Smooth muscle cell (in vitro differentiated cells): ENCODE measurements around the gene ALOX5. TPM values are rescaled to one million over a fixed set of nuclear protein-coding genes. Genes with fewer than 3 reads are reported as not detected.

Source experiments
- DNase-seq: peaks from one replicate; lab custom pipeline; 2025; ENCODE audit not compliant: unreplicated experiment; lab: John Stamatoyannopoulos, UW
- H2AFZ ChIP-seq: fragments of 200-600 bp; sonication (generic); 2 replicates; pipeline ENCODE4 v1.6.0; 2016; ENCODE audit warnings: antibody characterized with exemption, low read depth, mild to moderate bottlenecking
- H3F3A ChIP-seq: fragments of 200-600 bp; sonication (generic); 2 replicates; pipeline ENCODE4 v1.6.0; 2017; ENCODE audit warnings: antibody characterized with exemption, low read depth
- H3K27ac ChIP-seq: fragments of 200-600 bp; sonication (generic); 2 replicates; pipeline ENCODE4 v1.5.1; 2016; ENCODE audit warnings: low read depth, mild to moderate bottlenecking
- H3K27me3 ChIP-seq: fragments of 200-600 bp; sonication (generic); 2 replicates; pipeline ENCODE4 v1.6.1; 2016; ENCODE audit warnings: low read depth, mild to moderate bottlenecking
- H3K36me3 ChIP-seq: fragments of 200-600 bp; sonication (generic); 2 replicates; pipeline ENCODE4 v1.5.1; 2016; ENCODE audit warnings: low read depth
- H3K4me1 ChIP-seq: fragments of 200-600 bp; sonication (generic); 2 replicates; pipeline ENCODE4 v1.5.1; 2016; ENCODE audit warnings: low read depth
- H3K4me2 ChIP-seq: fragments of 200-600 bp; sonication (generic); 2 replicates; pipeline ENCODE4 v1.6.0; 2016; ENCODE audit warnings: mild to moderate bottlenecking
- H3K4me3 ChIP-seq: fragments of 200-600 bp; sonication (generic); 2 replicates; pipeline ENCODE4 v1.5.1; 2016; ENCODE audit warnings: mild to moderate bottlenecking
- H3K79me2 ChIP-seq: fragments of 200-600 bp; sonication (generic); 2 replicates; pipeline ENCODE4 v1.6.0; 2016; ENCODE audit warnings: low read depth, mild to moderate bottlenecking
- H3K9ac ChIP-seq: fragments of 200-600 bp; sonication (generic); 2 replicates; pipeline ENCODE4 v1.6.0; 2016; ENCODE audit warnings: low read depth
- H3K9me3 ChIP-seq: fragments of 200-600 bp; sonication (generic); replicated peaks from 2 replicates; pipeline ENCODE4 v1.5.1; 2016; ENCODE audit warnings: low read depth
- H4K20me1 ChIP-seq: fragments of 200-600 bp; sonication (generic); 2 replicates; pipeline ENCODE4 v1.6.0; 2016; ENCODE audit warnings: low read depth
- CTCF ChIP-seq: fragments of 200-600 bp; sonication (generic); IDR thresholded peaks from 2 replicates; pipeline ENCODE4 v1.5.1; 2017; ENCODE audit warnings: borderline replicate concordance, mild to moderate bottlenecking, antibody characterized with exemption; ENCODE audit not compliant: insufficient read depth, poor library complexity, severe bottlenecking
- WGBS: methylation state at CpG from one replicate; pipeline ENCODE4 v1.1.7; 2016; ENCODE audit warnings: low lambda C conversion rate; 5-methylcytosine and 5-hydroxymethylcytosine counted together
- polyA plus RNA-seq: library from polyadenylated mRNA; unstranded; fragments of >200 nt; fragmentation: Nextera tagmentation; extraction: Ambion mirVana; gene quantifications from 2 replicates; pipeline ENCODE4 v1.2.1, GENCODE V29; 2016
- total RNA-seq: library from RNA; depleted of rRNA; stranded (reverse); fragments of >200 nt; gene quantifications from 2 replicates; pipeline ENCODE4 v1.2.3, GENCODE V29; 2014

The ALOX5 gene
- total and polyA plus RNA-seq, 2 experiments from 2014 or later, result 0.18 TPM; not detected in 1

- no peak overlapping the region for H3K4me3 ChIP-seq
- no peaks in the 10 kb centered on the region for H3K27me3 ChIP-seq
- no peaks in the 10 kb centered on the region for H3K4me1 ChIP-seq
- no peak overlapping the region for H2AFZ ChIP-seq
- no peaks in the 10 kb centered on the region for H3K79me2 ChIP-seq
- 98% methylated on average over 61 of the region's 76 CpGs for WGBS
- no peaks in the 10 kb centered on the region for H3K9me3 ChIP-seq
- no peaks in the 10 kb centered on the region for H3F3A ChIP-seq
- no peak overlapping the region for H3K9ac ChIP-seq
- no peaks in the 10 kb centered on the region for H3K36me3 ChIP-seq
- DNase-seq, result no peak
- H3K27ac ChIP-seq, result no peak overlapping the region
- no peak for TF ChIP-seq CTCF
- H4K20me1 ChIP-seq, result no peaks in the 10 kb centered on the region
- no peak overlapping the region for H3K4me2 ChIP-seq
These were observed 69.3 kb downstream of the ALOX5 start for GRCh38 chr10:45443101-45444009.

- Histone ChIP-seq H3K4me1 (no peaks in the 10 kb centered on the region), H3K9ac (no peak overlapping the region), H3K9me3 (no peaks in the 10 kb centered on the region), H3K27ac (no peak overlapping the region), H2AFZ (no peak overlapping the region), H3K79me2 (no peaks in the 10 kb centered on the region), H3K27me3 (no peaks in the 10 kb centered on the region), H3K4me3 (no peak overlapping the region), H4K20me1 (no peaks in the 10 kb centered on the region), H3K36me3 (no peaks in the 10 kb centered on the region), H3K4me2 (no peak overlapping the region), H3F3A (no peaks in the 10 kb centered on the region)
- no peak for TF ChIP-seq CTCF
- WGBS, result 94% methylated on average over 19 of the region's 24 CpGs
- DNase-seq, result no peak
These were observed 70.0 kb downstream of the ALOX5 start for GRCh38 chr10:45444022-45444421.

DNA sequence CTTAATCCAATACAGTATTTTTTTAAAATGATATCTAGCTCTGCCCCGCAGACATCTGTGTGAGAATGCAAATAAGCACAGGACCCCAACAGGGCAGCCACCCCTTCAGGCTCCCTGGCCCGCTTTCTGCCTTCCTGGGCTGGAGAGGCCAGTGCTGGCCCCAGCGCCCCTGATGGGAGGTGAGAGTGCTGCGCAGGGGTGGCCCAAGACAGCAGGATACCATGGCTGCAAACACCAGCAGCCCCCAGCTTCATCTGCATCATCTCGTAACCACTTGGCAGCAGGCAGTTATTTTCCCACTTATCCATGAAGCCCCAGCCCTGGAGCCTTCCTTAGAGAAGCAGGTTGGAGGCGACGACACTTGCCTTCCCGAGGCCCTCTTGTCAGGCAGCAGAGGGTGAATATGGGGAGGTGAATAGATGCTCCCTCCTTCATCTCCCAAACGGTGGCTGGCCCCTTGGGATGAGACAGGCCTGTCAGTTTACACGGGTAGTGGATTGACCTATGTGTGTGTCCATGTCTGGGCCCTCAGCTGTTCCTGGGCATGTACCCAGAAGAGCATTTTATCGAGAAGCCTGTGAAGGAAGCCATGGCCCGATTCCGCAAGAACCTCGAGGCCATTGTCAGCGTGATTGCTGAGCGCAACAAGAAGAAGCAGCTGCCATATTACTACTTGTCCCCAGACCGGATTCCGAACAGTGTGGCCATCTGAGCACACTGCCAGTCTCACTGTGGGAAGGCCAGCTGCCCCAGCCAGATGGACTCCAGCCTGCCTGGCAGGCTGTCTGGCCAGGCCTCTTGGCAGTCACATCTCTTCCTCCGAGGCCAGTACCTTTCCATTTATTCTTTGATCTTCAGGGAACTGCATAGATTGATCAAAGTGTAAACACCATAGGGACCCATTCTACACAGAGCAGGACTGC lies 71.2 kb downstream of the ALOX5 start:
- no peak overlapping the region for H3K9ac ChIP-seq
- no peaks in the 10 kb centered on the region for H3K36me3 ChIP-seq
- 94% methylated on average over 19 of the region's 19 CpGs for WGBS
- H3K27me3 ChIP-seq, result no peaks in the 10 kb centered on the region
- no peak overlapping the region for H3K4me3 ChIP-seq
- TF ChIP-seq CTCF, result no peak
- H3K79me2 ChIP-seq, result no peaks in the 10 kb centered on the region
- H3K27ac ChIP-seq, result no peak overlapping the region
- H3K9me3 ChIP-seq, result no peaks in the 10 kb centered on the region
- no peaks in the 10 kb centered on the region for H3F3A ChIP-seq
- H4K20me1 ChIP-seq, result no peaks in the 10 kb centered on the region
- no peak overlapping the region for H3K4me2 ChIP-seq
- no peak overlapping the region for H2AFZ ChIP-seq
- DNase-seq, result no peak
- no peaks in the 10 kb centered on the region for H3K4me1 ChIP-seq
